Panc1 (cell line): ENCODE data around the gene AKR1B15.

Experiments used
- POLR2AphosphoS5 ChIP-seq: IDR thresholded peaks from 2 replicates; pipeline ENCODE4 v1.6.1; 2012; ENCODE audit warnings: mild to moderate bottlenecking, low read depth, low read length, moderate library complexity
- SIN3A ChIP-seq: IDR thresholded peaks from 2 replicates; pipeline ENCODE4 v1.6.1; 2012; ENCODE audit warnings: low read depth, mild to moderate bottlenecking, low read length, moderate library complexity, borderline replicate concordance; ENCODE audit not compliant: insufficient read depth
- TF ChIP-seq, protein P1 (sequence below): fragments of 450-650 bp; IDR thresholded peaks from 2 replicates; pipeline ENCODE4 v1.5.1; 2017; ENCODE audit warnings: mild to moderate bottlenecking
- TF ChIP-seq, protein P2 (sequence below), 2 experiments: IDR thresholded peaks; 2 replicates each; pipeline ENCODE4 v1.6.1; 2011 to 2012; ENCODE audit warnings: low read depth in 2 of 2, control low read depth in 1 of 2, low read length in 1 of 2, mild to moderate bottlenecking in 1 of 2, moderate library complexity in 1 of 2; ENCODE audit not compliant: insufficient read depth in 1 of 2

DNA sequence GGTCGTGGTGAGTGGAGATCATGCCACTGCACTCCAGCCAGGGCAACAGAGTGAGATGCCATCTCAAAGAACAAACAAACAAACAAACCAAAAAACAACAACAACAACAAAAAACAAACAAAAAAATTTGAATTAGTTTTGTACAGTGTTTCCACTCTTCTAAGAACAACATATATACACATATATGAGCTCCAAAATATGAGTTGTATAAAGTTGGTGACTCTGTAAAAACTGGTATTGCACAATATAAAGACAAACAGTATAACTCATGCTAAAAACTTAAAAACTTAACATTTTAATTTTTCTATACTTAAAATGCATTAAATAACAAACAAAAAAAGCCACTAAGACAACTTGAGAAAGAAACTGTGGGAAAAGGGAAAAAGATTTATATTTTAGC lies 46.0 kb downstream of the AKR1B15 start:
- TF ChIP-seq, protein P1, sequence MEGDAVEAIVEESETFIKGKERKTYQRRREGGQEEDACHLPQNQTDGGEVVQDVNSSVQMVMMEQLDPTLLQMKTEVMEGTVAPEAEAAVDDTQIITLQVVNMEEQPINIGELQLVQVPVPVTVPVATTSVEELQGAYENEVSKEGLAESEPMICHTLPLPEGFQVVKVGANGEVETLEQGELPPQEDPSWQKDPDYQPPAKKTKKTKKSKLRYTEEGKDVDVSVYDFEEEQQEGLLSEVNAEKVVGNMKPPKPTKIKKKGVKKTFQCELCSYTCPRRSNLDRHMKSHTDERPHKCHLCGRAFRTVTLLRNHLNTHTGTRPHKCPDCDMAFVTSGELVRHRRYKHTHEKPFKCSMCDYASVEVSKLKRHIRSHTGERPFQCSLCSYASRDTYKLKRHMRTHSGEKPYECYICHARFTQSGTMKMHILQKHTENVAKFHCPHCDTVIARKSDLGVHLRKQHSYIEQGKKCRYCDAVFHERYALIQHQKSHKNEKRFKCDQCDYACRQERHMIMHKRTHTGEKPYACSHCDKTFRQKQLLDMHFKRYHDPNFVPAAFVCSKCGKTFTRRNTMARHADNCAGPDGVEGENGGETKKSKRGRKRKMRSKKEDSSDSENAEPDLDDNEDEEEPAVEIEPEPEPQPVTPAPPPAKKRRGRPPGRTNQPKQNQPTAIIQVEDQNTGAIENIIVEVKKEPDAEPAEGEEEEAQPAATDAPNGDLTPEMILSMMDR: no peak
- TF ChIP-seq POLR2AphosphoS5: no peak
- TF ChIP-seq SIN3A: no peak
- TF ChIP-seq, protein P2, sequence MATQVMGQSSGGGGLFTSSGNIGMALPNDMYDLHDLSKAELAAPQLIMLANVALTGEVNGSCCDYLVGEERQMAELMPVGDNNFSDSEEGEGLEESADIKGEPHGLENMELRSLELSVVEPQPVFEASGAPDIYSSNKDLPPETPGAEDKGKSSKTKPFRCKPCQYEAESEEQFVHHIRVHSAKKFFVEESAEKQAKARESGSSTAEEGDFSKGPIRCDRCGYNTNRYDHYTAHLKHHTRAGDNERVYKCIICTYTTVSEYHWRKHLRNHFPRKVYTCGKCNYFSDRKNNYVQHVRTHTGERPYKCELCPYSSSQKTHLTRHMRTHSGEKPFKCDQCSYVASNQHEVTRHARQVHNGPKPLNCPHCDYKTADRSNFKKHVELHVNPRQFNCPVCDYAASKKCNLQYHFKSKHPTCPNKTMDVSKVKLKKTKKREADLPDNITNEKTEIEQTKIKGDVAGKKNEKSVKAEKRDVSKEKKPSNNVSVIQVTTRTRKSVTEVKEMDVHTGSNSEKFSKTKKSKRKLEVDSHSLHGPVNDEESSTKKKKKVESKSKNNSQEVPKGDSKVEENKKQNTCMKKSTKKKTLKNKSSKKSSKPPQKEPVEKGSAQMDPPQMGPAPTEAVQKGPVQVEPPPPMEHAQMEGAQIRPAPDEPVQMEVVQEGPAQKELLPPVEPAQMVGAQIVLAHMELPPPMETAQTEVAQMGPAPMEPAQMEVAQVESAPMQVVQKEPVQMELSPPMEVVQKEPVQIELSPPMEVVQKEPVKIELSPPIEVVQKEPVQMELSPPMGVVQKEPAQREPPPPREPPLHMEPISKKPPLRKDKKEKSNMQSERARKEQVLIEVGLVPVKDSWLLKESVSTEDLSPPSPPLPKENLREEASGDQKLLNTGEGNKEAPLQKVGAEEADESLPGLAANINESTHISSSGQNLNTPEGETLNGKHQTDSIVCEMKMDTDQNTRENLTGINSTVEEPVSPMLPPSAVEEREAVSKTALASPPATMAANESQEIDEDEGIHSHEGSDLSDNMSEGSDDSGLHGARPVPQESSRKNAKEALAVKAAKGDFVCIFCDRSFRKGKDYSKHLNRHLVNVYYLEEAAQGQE (IDR thresholded peaks at IDR 0.05; ENCODE audit: insufficient read depth in 1 of 2, low read depth in 2 of 2, low read length in 1 of 2): no peak
